ENCODE results near the gene TLL1. TPM values are rescaled to one million over a fixed set of nuclear protein-coding genes. Genes with fewer than 3 reads are reported as not detected.

Gene TLL1
- total RNA-seq, 4 donors from 2014 or later, result 4.2 to 20.4 (median 8.4) TPM

- no peaks in the 10 kb centered on the region for H3K27me3 ChIP-seq
- DNase-seq (ENCODE audit: low spot score in 2 of 2), result no peak
- no peaks in the 10 kb centered on the region for H3K4me1 ChIP-seq
- no peak overlapping the region for H3K4me3 ChIP-seq
- WGBS, 2 donors, result 55 to 56% methylated on average over 1 of the region's 1 CpG
- no peaks in the 10 kb centered on the region for H3K9me3 ChIP-seq
- H3K27ac ChIP-seq, result no peak overlapping the region
- TF ChIP-seq POLR2A (IDR thresholded peaks at IDR 0.05), result no peak
- TF ChIP-seq EP300 (IDR thresholded peaks at IDR 0.05), result no peak
- TF ChIP-seq CTCF (IDR thresholded peaks at IDR 0.05), result no peak
- H3K36me3 ChIP-seq, result no peaks in the 10 kb centered on the region
These were observed 255.4 kb downstream of the TLL1 start for GRCh38 chr4:166128403-166128802.

- Histone ChIP-seq H3K27me3 (no peaks in the 10 kb centered on the region), H3K36me3 (no peaks in the 10 kb centered on the region), H3K4me3 (no peak overlapping the region), H3K27ac (no peak overlapping the region), H3K4me1 (no peaks in the 10 kb centered on the region), H3K9me3 (no peaks in the 10 kb centered on the region)
- no peak for DNase-seq (ENCODE audit: low spot score in 2 of 2)
- TF ChIP-seq POLR2A (IDR thresholded peaks at IDR 0.05), result no peak
- TF ChIP-seq EP300 (IDR thresholded peaks at IDR 0.05), result no peak
- no peak for TF ChIP-seq CTCF (IDR thresholded peaks at IDR 0.05)
- 63 to 76% methylated on average over 5 to 6 of the region's 6 CpGs for WGBS, 2 donors
These were observed 261.2 kb downstream of the TLL1 start for GRCh38 chr4:166134285-166134684.

DNA sequence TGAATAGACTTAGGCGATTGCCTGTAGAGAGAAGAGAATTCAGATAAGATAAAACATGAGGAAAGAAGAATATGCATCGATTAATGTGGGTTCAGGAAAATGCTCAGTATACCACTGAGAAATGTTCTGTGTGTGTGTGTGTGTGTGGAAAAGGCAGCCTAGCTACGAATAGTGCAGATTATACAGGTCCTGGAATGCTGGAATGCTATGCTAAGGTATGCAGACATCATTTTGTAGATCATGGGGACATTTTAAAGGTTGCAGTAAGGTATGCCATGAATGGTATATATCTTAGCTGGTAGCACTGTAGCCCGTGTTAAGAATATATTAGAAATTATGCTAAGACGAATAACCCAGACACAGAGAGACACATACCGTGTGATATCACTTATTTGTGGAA, 267.9 kb downstream of the TLL1 start:
- no peaks in the 10 kb centered on the region for H3K9me3 ChIP-seq
- WGBS, 2 donors, result 85 to 87% methylated on average over 6 of the region's 6 CpGs
- no peak for TF ChIP-seq EP300 (IDR thresholded peaks at IDR 0.05)
- no peak for TF ChIP-seq CTCF (IDR thresholded peaks at IDR 0.05)
- no peak for TF ChIP-seq POLR2A (IDR thresholded peaks at IDR 0.05)
- H3K27me3 ChIP-seq, result no peaks in the 10 kb centered on the region
- H3K4me1 ChIP-seq, result no peaks in the 10 kb centered on the region
- no peak for DNase-seq (ENCODE audit: low spot score in 2 of 2)
- no peak overlapping the region for H3K27ac ChIP-seq
- no peaks in the 10 kb centered on the region for H3K36me3 ChIP-seq
- no peak overlapping the region for H3K4me3 ChIP-seq

DNA sequence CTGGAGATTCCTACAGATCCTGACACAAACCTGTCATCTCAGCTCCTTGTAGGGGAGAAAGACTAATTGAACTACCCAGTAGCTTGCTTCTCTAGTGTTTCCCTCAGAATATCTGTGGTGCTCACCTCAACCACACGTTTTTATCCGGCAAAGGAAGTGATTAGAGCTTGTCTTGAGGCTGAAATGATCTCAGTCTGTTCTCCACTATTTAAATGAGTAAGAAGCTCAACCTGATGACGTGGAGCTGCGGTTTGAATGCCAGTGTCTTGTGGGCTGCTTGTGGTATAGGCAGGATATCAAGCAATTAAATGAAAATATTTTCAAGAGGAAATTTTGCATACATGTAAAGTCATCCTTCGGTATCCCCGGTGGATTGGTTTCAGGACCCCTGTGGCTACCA, 270.2 kb downstream of the TLL1 start:
- DNase-seq (ENCODE audit: low spot score in 2 of 2), result no peak
- Histone ChIP-seq H3K4me1 (no peaks in the 10 kb centered on the region), H3K27ac (no peak overlapping the region), H3K36me3 (no peaks in the 10 kb centered on the region), H3K9me3 (no peaks in the 10 kb centered on the region), H3K4me3 (no peak overlapping the region), H3K27me3 (no peaks in the 10 kb centered on the region)
- TF ChIP-seq POLR2A (IDR thresholded peaks at IDR 0.05) (no peak), CTCF (IDR thresholded peaks at IDR 0.05) (no peak), EP300 (IDR thresholded peaks at IDR 0.05) (no peak)
- WGBS, 2 donors, result 86 to 90% methylated on average over 6 of the region's 6 CpGs

DNA sequence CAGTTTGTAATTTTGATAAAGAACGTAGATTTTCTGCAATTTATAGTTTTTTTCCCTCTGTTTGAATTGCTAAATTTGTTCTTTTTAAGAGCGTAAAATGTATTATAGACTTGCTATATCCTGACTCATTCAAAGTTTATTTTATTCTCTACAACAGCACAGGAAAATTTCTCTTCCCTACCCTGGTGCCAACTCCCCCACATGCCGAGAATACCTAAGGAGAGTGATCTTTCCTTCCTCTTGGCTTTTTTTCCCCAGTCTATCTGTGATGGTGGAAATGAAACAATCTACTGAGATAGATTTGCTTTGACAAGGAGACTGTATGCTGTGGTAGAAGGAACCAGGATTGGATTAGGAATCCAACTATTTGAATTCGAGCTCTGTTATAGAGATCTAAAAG, 271.6 kb downstream of the TLL1 start:
- no peaks in the 10 kb centered on the region for H3K27me3 ChIP-seq
- no peak overlapping the region for H3K4me3 ChIP-seq
- 68 to 90% methylated on average over 4 of the region's 4 CpGs for WGBS, 2 donors
- TF ChIP-seq EP300 (IDR thresholded peaks at IDR 0.05), result no peak
- TF ChIP-seq CTCF (IDR thresholded peaks at IDR 0.05), result no peak
- no peak for TF ChIP-seq POLR2A (IDR thresholded peaks at IDR 0.05)
- no peaks in the 10 kb centered on the region for H3K4me1 ChIP-seq
- no peak overlapping the region for H3K27ac ChIP-seq
- no peaks in the 10 kb centered on the region for H3K9me3 ChIP-seq
- H3K36me3 ChIP-seq, result no peaks in the 10 kb centered on the region
- DNase-seq (ENCODE audit: low spot score in 2 of 2), result no peak
